H1 (cell line): ENCODE measurements around the gene POLR1G.

Experiments
- POLR2AphosphoS5 ChIP-seq: IDR thresholded peaks from 2 replicates; pipeline ENCODE4 v1.6.1; 2011; ENCODE audit warnings: low read depth, low read length
- TF ChIP-seq, protein P1 (sequence below), 3 experiments: IDR thresholded peaks; 1 replicate in 2 of 3; 2 replicates in 1 of 3; pipeline versions ENCODE4 v1.5.1 to v1.6.1; 2011; ENCODE audit warnings: low read length in 3 of 3, mild to moderate bottlenecking in 3 of 3, inconsistent platforms in 2 of 3, low read depth in 1 of 3, moderate library complexity in 1 of 3; ENCODE audit not compliant: insufficient read depth in 1 of 3; ENCODE audit errors: control extremely low read depth in 1 of 3

DNA sequence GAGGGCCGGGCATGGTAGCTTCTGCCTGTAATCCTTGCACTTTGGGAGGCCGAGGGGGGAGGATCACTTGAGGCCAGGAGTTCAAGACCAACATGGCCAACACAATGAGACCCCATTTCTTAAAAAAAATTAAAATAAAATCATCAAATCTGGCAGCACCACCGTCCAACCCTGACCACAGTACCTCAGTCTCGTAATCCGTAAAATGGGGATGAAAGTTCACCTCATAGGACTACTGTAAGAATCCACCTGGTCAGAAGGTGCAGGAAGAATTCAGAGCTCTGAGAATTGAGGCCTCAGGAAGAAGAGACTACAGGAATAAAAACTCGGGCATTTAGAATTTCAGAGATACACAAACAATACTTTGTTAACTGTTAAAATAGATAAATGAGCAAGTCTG is 4.6 kb upstream of the POLR1G start:
- TF ChIP-seq, protein P1, sequence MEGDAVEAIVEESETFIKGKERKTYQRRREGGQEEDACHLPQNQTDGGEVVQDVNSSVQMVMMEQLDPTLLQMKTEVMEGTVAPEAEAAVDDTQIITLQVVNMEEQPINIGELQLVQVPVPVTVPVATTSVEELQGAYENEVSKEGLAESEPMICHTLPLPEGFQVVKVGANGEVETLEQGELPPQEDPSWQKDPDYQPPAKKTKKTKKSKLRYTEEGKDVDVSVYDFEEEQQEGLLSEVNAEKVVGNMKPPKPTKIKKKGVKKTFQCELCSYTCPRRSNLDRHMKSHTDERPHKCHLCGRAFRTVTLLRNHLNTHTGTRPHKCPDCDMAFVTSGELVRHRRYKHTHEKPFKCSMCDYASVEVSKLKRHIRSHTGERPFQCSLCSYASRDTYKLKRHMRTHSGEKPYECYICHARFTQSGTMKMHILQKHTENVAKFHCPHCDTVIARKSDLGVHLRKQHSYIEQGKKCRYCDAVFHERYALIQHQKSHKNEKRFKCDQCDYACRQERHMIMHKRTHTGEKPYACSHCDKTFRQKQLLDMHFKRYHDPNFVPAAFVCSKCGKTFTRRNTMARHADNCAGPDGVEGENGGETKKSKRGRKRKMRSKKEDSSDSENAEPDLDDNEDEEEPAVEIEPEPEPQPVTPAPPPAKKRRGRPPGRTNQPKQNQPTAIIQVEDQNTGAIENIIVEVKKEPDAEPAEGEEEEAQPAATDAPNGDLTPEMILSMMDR (IDR thresholded peaks at IDR 0.05; ENCODE audit: control extremely low read depth in 1 of 3, insufficient read depth in 1 of 3, low read depth in 1 of 3, low read length in 3 of 3) = no peak
- TF ChIP-seq POLR2AphosphoS5 = no peak
